ENCODE data around the gene THSD8.

Gene THSD8

DNA sequence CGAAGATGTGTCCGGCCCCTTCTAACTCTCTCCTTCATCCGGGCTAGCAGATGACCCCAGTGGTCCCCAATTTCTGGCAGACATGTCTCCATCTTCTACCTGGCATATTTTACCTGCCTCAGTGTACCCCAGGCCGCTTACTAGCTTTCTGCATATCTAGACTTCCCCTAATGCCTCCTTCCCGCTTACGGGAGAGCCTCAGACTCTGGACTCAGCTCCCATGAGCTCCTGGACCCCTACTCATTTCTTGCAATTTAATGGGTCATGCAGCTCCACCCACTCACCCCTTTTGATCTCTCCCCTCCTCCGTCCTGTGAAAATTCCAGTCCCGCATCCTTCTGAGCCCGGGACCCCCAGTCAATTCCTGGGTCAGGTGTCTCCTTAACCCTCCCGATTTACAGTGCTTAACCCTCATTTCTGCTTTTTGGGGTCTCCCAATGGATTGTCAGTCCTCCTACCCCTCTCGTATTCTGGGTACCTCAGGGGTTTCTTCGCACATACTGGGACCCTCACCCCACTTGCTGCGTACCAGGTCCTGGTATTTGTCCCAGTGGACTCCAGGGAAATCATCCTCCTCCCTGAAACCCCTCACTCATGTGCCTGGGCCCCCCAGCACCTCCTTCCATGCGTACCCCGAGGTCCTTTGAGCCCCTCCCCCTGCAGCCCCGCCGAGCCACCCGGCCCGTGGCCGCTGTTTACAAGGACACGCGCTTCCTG is 11.1 kb upstream of the THSD8 start:
- TF ChIP-seq NFIC (IDR thresholded peaks at IDR 0.05): no peak
- no peak for TF ChIP-seq EP300 (IDR thresholded peaks at IDR 0.05; ENCODE audit: borderline replicate concordance)
- no peak for TF ChIP-seq CREB1 (IDR thresholded peaks at IDR 0.05; ENCODE audit: low read depth)
- TF ChIP-seq, protein P1, sequence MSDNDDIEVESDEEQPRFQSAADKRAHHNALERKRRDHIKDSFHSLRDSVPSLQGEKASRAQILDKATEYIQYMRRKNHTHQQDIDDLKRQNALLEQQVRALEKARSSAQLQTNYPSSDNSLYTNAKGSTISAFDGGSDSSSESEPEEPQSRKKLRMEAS (IDR thresholded peaks at IDR 0.05): peak; percentile 98
- no peak for TF ChIP-seq RAD21 (IDR thresholded peaks at IDR 0.05; ENCODE audit: low read depth)

DNA sequence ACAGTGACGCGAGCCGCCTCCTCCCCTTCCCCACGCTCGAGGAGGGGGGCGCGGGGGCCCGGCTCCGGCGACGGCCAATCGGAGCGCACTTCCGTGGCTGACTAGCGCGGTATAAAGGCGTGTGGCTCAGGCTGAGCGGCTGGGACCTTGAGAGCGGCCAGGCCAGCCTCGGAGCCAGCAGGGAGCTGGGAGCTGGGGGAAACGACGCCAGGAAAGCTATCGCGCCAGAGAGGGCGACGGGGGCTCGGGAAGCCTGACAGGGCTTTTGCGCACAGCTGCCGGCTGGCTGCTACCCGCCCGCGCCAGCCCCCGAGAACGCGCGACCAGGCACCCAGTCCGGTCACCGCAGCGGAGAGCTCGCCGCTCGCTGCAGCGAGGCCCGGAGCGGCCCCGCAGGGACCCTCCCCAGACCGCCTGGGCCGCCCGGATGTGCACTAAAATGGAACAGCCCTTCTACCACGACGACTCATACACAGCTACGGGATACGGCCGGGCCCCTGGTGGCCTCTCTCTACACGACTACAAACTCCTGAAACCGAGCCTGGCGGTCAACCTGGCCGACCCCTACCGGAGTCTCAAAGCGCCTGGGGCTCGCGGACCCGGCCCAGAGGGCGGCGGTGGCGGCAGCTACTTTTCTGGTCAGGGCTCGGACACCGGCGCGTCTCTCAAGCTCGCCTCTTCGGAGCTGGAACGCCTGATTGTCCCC is 10.4 kb upstream of the THSD8 start, which contains the start of gene JUNB:
Gene JUNB (plus strand): TSS at position 142 of the 706 bp plus-strand sequence. CDS start 286 bp downstream, at position 428.
- TF ChIP-seq EP300 (IDR thresholded peaks at IDR 0.05; ENCODE audit: borderline replicate concordance) (0 out of 2 replicates have a peak, but pooled peaks have one; percentile 52), ZBTB7A (IDR thresholded peaks at IDR 0.05; ENCODE audit: low read depth) (no peak; the same call in none of the 2 replicates), FOXM1 (IDR thresholded peaks at IDR 0.05; ENCODE audit: borderline replicate concordance, low read depth) (peak; percentile 26; the same call in 1 of the 2 replicates), CEBPB (IDR thresholded peaks at IDR 0.05) (0 out of 2 replicates have a peak, but pooled peaks have one; percentile 30), NFIC (IDR thresholded peaks at IDR 0.05) (peak; percentile 59), EGR1 (IDR thresholded peaks at IDR 0.05) (peak; percentile 59; the same call in 1 of the 2 replicates), YY1 (IDR thresholded peaks at IDR 0.05; ENCODE audit: low read depth) (peak; percentile 61), CREB1 (IDR thresholded peaks at IDR 0.05; ENCODE audit: low read depth) (peak; percentile 74), RAD21 (IDR thresholded peaks at IDR 0.05; ENCODE audit: low read depth) (peak; percentile 2; the same call in 1 of the 2 replicates), TCF12 (IDR thresholded peaks at IDR 0.05; ENCODE audit: low read depth) (peak; percentile 85), TAF1 (IDR thresholded peaks at IDR 0.05; ENCODE audit: low read depth) (peak; percentile 97), TEAD4 (IDR thresholded peaks at IDR 0.05) (peak; percentile 52)
- TF ChIP-seq, protein P1 (IDR thresholded peaks at IDR 0.05): peak; percentile 57; the same call in 1 of the 2 replicates
- TF ChIP-seq, protein P2, sequence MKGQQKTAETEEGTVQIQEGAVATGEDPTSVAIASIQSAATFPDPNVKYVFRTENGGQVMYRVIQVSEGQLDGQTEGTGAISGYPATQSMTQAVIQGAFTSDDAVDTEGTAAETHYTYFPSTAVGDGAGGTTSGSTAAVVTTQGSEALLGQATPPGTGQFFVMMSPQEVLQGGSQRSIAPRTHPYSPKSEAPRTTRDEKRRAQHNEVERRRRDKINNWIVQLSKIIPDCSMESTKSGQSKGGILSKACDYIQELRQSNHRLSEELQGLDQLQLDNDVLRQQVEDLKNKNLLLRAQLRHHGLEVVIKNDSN (IDR thresholded peaks at IDR 0.05): peak; percentile 3; the same call in 1 of the 2 replicates
- TF ChIP-seq, protein P3, sequence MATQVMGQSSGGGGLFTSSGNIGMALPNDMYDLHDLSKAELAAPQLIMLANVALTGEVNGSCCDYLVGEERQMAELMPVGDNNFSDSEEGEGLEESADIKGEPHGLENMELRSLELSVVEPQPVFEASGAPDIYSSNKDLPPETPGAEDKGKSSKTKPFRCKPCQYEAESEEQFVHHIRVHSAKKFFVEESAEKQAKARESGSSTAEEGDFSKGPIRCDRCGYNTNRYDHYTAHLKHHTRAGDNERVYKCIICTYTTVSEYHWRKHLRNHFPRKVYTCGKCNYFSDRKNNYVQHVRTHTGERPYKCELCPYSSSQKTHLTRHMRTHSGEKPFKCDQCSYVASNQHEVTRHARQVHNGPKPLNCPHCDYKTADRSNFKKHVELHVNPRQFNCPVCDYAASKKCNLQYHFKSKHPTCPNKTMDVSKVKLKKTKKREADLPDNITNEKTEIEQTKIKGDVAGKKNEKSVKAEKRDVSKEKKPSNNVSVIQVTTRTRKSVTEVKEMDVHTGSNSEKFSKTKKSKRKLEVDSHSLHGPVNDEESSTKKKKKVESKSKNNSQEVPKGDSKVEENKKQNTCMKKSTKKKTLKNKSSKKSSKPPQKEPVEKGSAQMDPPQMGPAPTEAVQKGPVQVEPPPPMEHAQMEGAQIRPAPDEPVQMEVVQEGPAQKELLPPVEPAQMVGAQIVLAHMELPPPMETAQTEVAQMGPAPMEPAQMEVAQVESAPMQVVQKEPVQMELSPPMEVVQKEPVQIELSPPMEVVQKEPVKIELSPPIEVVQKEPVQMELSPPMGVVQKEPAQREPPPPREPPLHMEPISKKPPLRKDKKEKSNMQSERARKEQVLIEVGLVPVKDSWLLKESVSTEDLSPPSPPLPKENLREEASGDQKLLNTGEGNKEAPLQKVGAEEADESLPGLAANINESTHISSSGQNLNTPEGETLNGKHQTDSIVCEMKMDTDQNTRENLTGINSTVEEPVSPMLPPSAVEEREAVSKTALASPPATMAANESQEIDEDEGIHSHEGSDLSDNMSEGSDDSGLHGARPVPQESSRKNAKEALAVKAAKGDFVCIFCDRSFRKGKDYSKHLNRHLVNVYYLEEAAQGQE (IDR thresholded peaks at IDR 0.05; ENCODE audit: low read depth): 0 out of 2 replicates have a peak, but pooled peaks have one; percentile 23

DNA sequence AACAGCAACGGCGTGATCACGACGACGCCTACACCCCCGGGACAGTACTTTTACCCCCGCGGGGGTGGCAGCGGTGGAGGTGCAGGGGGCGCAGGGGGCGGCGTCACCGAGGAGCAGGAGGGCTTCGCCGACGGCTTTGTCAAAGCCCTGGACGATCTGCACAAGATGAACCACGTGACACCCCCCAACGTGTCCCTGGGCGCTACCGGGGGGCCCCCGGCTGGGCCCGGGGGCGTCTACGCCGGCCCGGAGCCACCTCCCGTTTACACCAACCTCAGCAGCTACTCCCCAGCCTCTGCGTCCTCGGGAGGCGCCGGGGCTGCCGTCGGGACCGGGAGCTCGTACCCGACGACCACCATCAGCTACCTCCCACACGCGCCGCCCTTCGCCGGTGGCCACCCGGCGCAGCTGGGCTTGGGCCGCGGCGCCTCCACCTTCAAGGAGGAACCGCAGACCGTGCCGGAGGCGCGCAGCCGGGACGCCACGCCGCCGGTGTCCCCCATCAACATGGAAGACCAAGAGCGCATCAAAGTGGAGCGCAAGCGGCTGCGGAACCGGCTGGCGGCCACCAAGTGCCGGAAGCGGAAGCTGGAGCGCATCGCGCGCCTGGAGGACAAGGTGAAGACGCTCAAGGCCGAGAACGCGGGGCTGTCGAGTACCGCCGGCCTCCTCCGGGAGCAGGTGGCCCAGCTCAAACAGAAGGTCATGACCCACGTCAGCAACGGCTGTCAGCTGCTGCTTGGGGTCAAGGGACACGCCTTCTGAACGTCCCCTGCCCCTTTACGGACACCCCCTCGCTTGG is 9.6 kb upstream of the THSD8 start:
- TF ChIP-seq, protein P1 (IDR thresholded peaks at IDR 0.05): peak; percentile 56; the same call in 1 of the 2 replicates
- no peak for TF ChIP-seq EP300 (IDR thresholded peaks at IDR 0.05; ENCODE audit: borderline replicate concordance)
- peak; percentile 31; the same call in 1 of the 2 replicates for TF ChIP-seq EGR1 (IDR thresholded peaks at IDR 0.05)
- TF ChIP-seq TEAD4 (IDR thresholded peaks at IDR 0.05): peak; percentile 16; the same call in 1 of the 2 replicates
- TF ChIP-seq YY1 (IDR thresholded peaks at IDR 0.05; ENCODE audit: low read depth): peak; percentile 45; the same call in 1 of the 2 replicates
- TF ChIP-seq, protein P3 (IDR thresholded peaks at IDR 0.05; ENCODE audit: low read depth): no peak
- TF ChIP-seq RAD21 (IDR thresholded peaks at IDR 0.05; ENCODE audit: low read depth): no peak
- TF ChIP-seq, protein P2 (IDR thresholded peaks at IDR 0.05): peak; percentile 74

DNA sequence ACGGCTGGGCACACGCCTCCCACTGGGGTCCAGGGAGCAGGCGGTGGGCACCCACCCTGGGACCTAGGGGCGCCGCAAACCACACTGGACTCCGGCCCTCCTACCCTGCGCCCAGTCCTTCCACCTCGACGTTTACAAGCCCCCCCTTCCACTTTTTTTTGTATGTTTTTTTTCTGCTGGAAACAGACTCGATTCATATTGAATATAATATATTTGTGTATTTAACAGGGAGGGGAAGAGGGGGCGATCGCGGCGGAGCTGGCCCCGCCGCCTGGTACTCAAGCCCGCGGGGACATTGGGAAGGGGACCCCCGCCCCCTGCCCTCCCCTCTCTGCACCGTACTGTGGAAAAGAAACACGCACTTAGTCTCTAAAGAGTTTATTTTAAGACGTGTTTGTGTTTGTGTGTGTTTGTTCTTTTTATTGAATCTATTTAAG is 9.0 kb upstream of the THSD8 start:
- TF ChIP-seq EP300 (IDR thresholded peaks at IDR 0.05; ENCODE audit: borderline replicate concordance) (no peak), ZBTB7A (IDR thresholded peaks at IDR 0.05; ENCODE audit: low read depth) (0 out of 2 replicates have a peak, but pooled peaks have one; percentile 64)
